ENCODE measurements around the gene KLHL6.

GRCh38 chr3:183553334-183554026, 2.0 kb downstream of the KLHL6 start:
- no peak for TF ChIP-seq YY1 (IDR thresholded peaks at IDR 0.05; ENCODE audit: insufficient read depth, insufficient replicate concordance, low read depth, low read length)
- TF ChIP-seq MTF2 (CRISPR knock-in tag; IDR thresholded peaks at IDR 0.05; ENCODE audit: borderline replicate concordance), result no peak
- TF ChIP-seq FOXM1 (CRISPR knock-in tag; IDR thresholded peaks at IDR 0.05), result no peak
- no peak for TF ChIP-seq CREB1 (IDR thresholded peaks at IDR 0.05)
- no peak for TF ChIP-seq CREB1 (CRISPR knock-in tag; IDR thresholded peaks at IDR 0.05)
- no peak for TF ChIP-seq NR2C2 (CRISPR knock-in tag; IDR thresholded peaks at IDR 0.05; ENCODE audit: borderline replicate concordance)
- TF ChIP-seq CTCF (CRISPR knock-in tag; IDR thresholded peaks at IDR 0.05), result no peak
- TF ChIP-seq SIN3A (IDR thresholded peaks at IDR 0.05; ENCODE audit: borderline replicate concordance, low read depth, low read length), result no peak
- TF ChIP-seq REST (IDR thresholded peaks at IDR 0.05; ENCODE audit: borderline replicate concordance in 1 of 2, low read depth in 1 of 2, low read length in 2 of 2), result no peak
- TF ChIP-seq KLF15 (CRISPR knock-in tag; IDR thresholded peaks at IDR 0.05; ENCODE audit: borderline replicate concordance), result no peak
- no peak for TF ChIP-seq USF2 (IDR thresholded peaks at IDR 0.05; ENCODE audit: low read depth, low read length)
- TF ChIP-seq USF2 (CRISPR knock-in tag; IDR thresholded peaks at IDR 0.05; ENCODE audit: borderline replicate concordance), result no peak
- no peak for TF ChIP-seq CERS6 (CRISPR knock-in tag; IDR thresholded peaks at IDR 0.05)

Data from HepG2 (cell line).